Natural killer cell (primary cell): Measurements from ENCODE around the gene IL10. TPM values are rescaled to one million over a fixed set of nuclear protein-coding genes. Genes with fewer than 3 reads are reported as not detected.

ENCODE experiments used
- ATAC-seq, 3 donors: fragments of 150-1000 bp in 2 of 3; fragments of 200-7000 bp in 1 of 3; cut with Tn5 transposase; 1 replicate in 1 of 3; 2 replicates in 2 of 3; pipeline ENCODE4 v1.10.0; 2021; ENCODE audit warnings: mild to moderate bottlenecking in 2 of 3, moderate library complexity in 2 of 3
- DNase-seq, 2 donors: peaks; one replicate each; pipeline versions ENCODE4 v3.0.0 to v3.0.0-alpha.2; 2013 to 2021; ENCODE audit warnings: mixed read lengths in 1 of 2
- H3K27ac ChIP-seq: one replicate; pipeline ENCODE4 v1.5.1; 2013; ENCODE audit warnings: mild to moderate bottlenecking, low read length
- H3K27me3 ChIP-seq: one replicate; pipeline ENCODE4 v1.6.1; 2013; ENCODE audit warnings: low read length; ENCODE audit not compliant: control insufficient read depth, insufficient read depth
- H3K36me3 ChIP-seq: one replicate; pipeline ENCODE4 v1.6.1; 2013; ENCODE audit warnings: low read length; ENCODE audit not compliant: control insufficient read depth, insufficient read depth
- H3K4me1 ChIP-seq: one replicate; pipeline ENCODE4 v1.6.1; 2013; ENCODE audit warnings: low read length; ENCODE audit not compliant: control insufficient read depth, insufficient read depth
- H3K4me3 ChIP-seq: one replicate; pipeline ENCODE4 v1.5.1; 2013; ENCODE audit warnings: low read length
- H3K9me3 ChIP-seq: one replicate; pipeline ENCODE4 v1.6.1; 2013; ENCODE audit warnings: low read length; ENCODE audit not compliant: control insufficient read depth, insufficient read depth
- H3K27ac Mint-ChIP-seq, 2 donors: one replicate each; pipeline ENCODE4 v1.8.0; 2022; ENCODE audit warnings: mild to moderate bottlenecking in 2 of 2, mixed read lengths in 2 of 2, moderate library complexity in 1 of 2
- H3K27me3 Mint-ChIP-seq, 2 donors: one replicate each; pipeline ENCODE4 v1.8.0; 2022; ENCODE audit warnings: low read depth in 2 of 2, mixed read lengths in 2 of 2
- H3K36me3 Mint-ChIP-seq: one replicate; pipeline ENCODE4 v1.8.0; 2022; ENCODE audit warnings: mixed read lengths
- H3K4me1 Mint-ChIP-seq, 2 donors: one replicate each; pipeline ENCODE4 v1.8.0; 2022; ENCODE audit warnings: mixed read lengths in 2 of 2
- H3K4me3 Mint-ChIP-seq: one replicate; pipeline ENCODE4 v1.8.0; 2022; ENCODE audit warnings: mild to moderate bottlenecking, moderate library complexity, mixed read lengths
- H3K9me3 Mint-ChIP-seq, 2 donors: one replicate each; pipeline ENCODE4 v1.8.0; 2022; ENCODE audit warnings: mixed read lengths in 2 of 2
- CTCF ChIP-seq: fragments of 200-600 bp; IDR thresholded peaks from one replicate; pipeline ENCODE4 v1.8.0; 2022; ENCODE audit warnings: antibody characterized with exemption
- WGBS: methylation state at CpG from one replicate; pipeline ENCODE4 v1.1.7; 2013; ENCODE audit warnings: missing lambda C conversion rate; ENCODE audit not compliant: insufficient coverage; 5-methylcytosine and 5-hydroxymethylcytosine counted together
- intact Hi-C: fragments of 100-400 bp; cut with micrococcal nuclease; formaldehyde crosslinking; loops from one replicate; pipeline ENCODE4 v1.14.2; 2022
- total RNA-seq, 4 donors: library from RNA; stranded (reverse); fragments of 120-200 nt in 1 of 4; gene quantifications; one replicate each; pipeline versions ENCODE4 v1.2.3 to v1.2.4, GENCODE V29; 2013 to 2022

The IL10 gene
- total RNA-seq, 3 donors from 2014 or later (not counting 1 experiment from before 2014, with no cell fraction given), result 1.0 TPM; not detected in 2

- no peaks in the 10 kb centered on the region for H3K27me3 Mint-ChIP-seq
- Histone ChIP-seq H3K36me3 (no peaks in the 10 kb centered on the region), H3K27ac (peak overlapping the region; percentile 37), H3K27me3 (no peaks in the 10 kb centered on the region), H3K4me3 (no peak overlapping the region), H3K9me3 (no peaks in the 10 kb centered on the region), H3K4me1 (peaks cover 71% of the 10 kb centered on the region)
- peaks cover 76 to 83% of the 10 kb centered on the region in 2 donors for H3K4me1 Mint-ChIP-seq
- no peak for DNase-seq
- ATAC-seq, result no peak
- intact Hi-C loops, result no loop called here
- H3K36me3 Mint-ChIP-seq, result no peaks in the 10 kb centered on the region
- peak overlapping the region; percentile 31 for H3K4me3 Mint-ChIP-seq
- H3K27ac Mint-ChIP-seq, result peak overlapping the region; percentile 57 to 63
- no peaks in the 10 kb centered on the region for H3K9me3 Mint-ChIP-seq
- no peak for TF ChIP-seq CTCF
- WGBS, result 58% methylated on average over 8 of the region's 10 CpGs
Observed at GRCh38 chr1:206719169-206719839, 53.0 kb downstream of the IL10 start.

GRCh38 chr1:206717674-206717989 lies 54.7 kb downstream of the IL10 start:
- no peaks in the 10 kb centered on the region for H3K27me3 Mint-ChIP-seq
- Histone ChIP-seq H3K36me3 (no peaks in the 10 kb centered on the region), H3K27ac (peak overlapping the region; percentile 65), H3K4me3 (no peak overlapping the region), H3K9me3 (no peaks in the 10 kb centered on the region), H3K27me3 (no peaks in the 10 kb centered on the region), H3K4me1 (peaks cover 77% of the 10 kb centered on the region)
- DNase-seq, result no peak
- H3K27ac Mint-ChIP-seq, result peak overlapping the region; percentile 92 to 94
- no peaks in the 10 kb centered on the region for H3K9me3 Mint-ChIP-seq
- H3K36me3 Mint-ChIP-seq, result no peaks in the 10 kb centered on the region
- intact Hi-C loops, result loop anchor here (2.0 kb wide), 1 partner anchor 15 kb away; no protein-coding TSS in a partner anchor
- peak overlapping the region; percentile 84 for H3K4me3 Mint-ChIP-seq
- H3K4me1 Mint-ChIP-seq, result peaks cover 78 to 82% of the 10 kb centered on the region in 2 donors
- TF ChIP-seq CTCF, result no peak
- no peak for ATAC-seq
- WGBS, result no CpG with 5 or more reads among the region's 1 CpG

Other genes starting within 250 kb of the IL10 start
- 10 to 100 TPM; 31.8 to 34.6 (median 32.7) TPM for gene EIF2D, start 160.0 kb downstream of the IL10 start, total RNA-seq
- under 1 TPM; 0.16 to 0.66 (median 0.43) TPM for gene DYRK3, start 137.0 kb downstream of the IL10 start, total RNA-seq
- gene MAPKAPK2, start 87.6 kb downstream of the IL10 start, total RNA-seq, result 100 to 1,000 TPM; 137 to 197 (median 178) TPM
- gene IL19, start 1.7 kb downstream of the IL10 start, total RNA-seq, result not detected
- not detected for gene IL20, start 93.1 kb upstream of the IL10 start, total RNA-seq
- gene IL24, start 124.9 kb upstream of the IL10 start, total RNA-seq, result not detected
- 100 to 1,000 TPM; 157 to 178 (median 177) TPM for gene FCMR, start 149.4 kb upstream of the IL10 start, total RNA-seq
- gene PIGR, start 174.0 kb upstream of the IL10 start, total RNA-seq, result under 1 TPM in 1 of 3 donors, not detected in 2; 0.38 TPM
- gene FCAMR, start 198.0 kb upstream of the IL10 start, total RNA-seq, result not detected